Parathyroid adenoma (tissue), 2 donors: ENCODE measurements around the gene RIC3.

Experiments
- H2AFZ ChIP-seq: fragments of 300-600 bp; sonication (generic); one replicate; pipeline ENCODE4 v1.7.0; 2017; ENCODE audit warnings: antibody characterized with exemption, mild to moderate bottlenecking
- H3K27ac ChIP-seq: fragments of 300-600 bp; sonication (generic); one replicate; pipeline ENCODE4 v1.7.0; 2017
- H3K27me3 ChIP-seq: fragments of 300-600 bp; sonication (generic); one replicate; pipeline ENCODE4 v1.7.0; 2017; ENCODE audit warnings: low read length; ENCODE audit not compliant: control insufficient read depth, insufficient read depth
- H3K36me3 ChIP-seq: fragments of 300-600 bp; sonication (generic); one replicate; pipeline ENCODE4 v1.7.0; 2017; ENCODE audit warnings: low read length; ENCODE audit not compliant: control insufficient read depth, insufficient read depth
- H3K4me1 ChIP-seq: fragments of 300-600 bp; sonication (generic); one replicate; pipeline ENCODE4 v1.7.0; 2017; ENCODE audit warnings: control low read depth
- H3K4me2 ChIP-seq: fragments of 300-600 bp; sonication (generic); one replicate; pipeline ENCODE4 v1.7.0; 2017; ENCODE audit warnings: low read length
- H3K4me3 ChIP-seq: fragments of 300-600 bp; sonication (generic); one replicate; pipeline ENCODE4 v1.7.0; 2017; ENCODE audit warnings: low read depth, low read length
- H3K79me2 ChIP-seq: fragments of 300-600 bp; sonication (generic); one replicate; pipeline ENCODE4 v1.7.0; 2017; ENCODE audit warnings: control low read depth
- H3K9ac ChIP-seq: fragments of 300-600 bp; sonication (generic); one replicate; pipeline ENCODE4 v1.7.0; 2017; ENCODE audit warnings: mild to moderate bottlenecking
- H3K9me3 ChIP-seq: fragments of 300-600 bp; sonication (generic); one replicate; pipeline ENCODE4 v1.7.0; 2017; ENCODE audit warnings: low read length; ENCODE audit not compliant: control insufficient read depth
- TF ChIP-seq, protein P1 (sequence below): fragments of 300-600 bp; sonication (generic); IDR thresholded peaks from one replicate; pipeline ENCODE4 v1.7.0; 2017; ENCODE audit warnings: antibody characterized with exemption, mild to moderate bottlenecking
- donor health status: primary hyperparathyroidism.

RIC3 gene

DNA sequence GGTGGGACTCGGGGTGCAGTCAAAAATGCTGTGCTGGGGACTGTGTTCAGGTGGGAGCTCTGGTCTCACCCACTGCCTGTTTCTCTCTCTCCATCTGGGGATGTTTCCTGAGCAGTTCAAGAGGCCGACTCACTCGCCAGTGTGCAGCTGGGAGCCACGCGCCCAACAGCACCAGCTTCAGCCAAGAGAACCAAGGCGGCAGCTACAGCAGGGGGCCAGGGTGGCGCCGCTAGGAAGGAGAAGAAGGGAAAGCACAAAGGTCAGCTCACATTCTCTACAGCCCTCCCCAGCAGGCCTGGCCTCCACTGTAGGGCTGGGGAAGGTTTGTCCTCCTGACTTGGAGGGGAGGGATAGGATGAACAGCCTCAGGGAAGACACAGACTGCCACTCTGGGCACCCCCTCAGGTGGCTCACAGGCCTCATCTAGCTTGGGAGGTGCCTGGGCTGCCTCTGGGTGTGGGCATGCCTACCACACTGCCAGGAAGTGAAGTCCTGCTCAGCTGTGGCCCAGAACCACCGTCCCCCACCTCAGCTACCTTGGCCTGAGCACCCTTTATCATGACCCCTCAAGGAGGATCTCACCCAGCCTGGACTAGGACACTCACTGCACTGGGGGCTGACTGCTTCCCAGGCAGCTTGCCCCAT is 74.8 kb downstream of the RIC3 start:
- H2AFZ ChIP-seq, result no peak overlapping the region
- no peak overlapping the region for H3K27ac ChIP-seq
- H3K9ac ChIP-seq, result no peak overlapping the region
- no peaks in the 10 kb centered on the region for H3K79me2 ChIP-seq
- TF ChIP-seq, protein P1, sequence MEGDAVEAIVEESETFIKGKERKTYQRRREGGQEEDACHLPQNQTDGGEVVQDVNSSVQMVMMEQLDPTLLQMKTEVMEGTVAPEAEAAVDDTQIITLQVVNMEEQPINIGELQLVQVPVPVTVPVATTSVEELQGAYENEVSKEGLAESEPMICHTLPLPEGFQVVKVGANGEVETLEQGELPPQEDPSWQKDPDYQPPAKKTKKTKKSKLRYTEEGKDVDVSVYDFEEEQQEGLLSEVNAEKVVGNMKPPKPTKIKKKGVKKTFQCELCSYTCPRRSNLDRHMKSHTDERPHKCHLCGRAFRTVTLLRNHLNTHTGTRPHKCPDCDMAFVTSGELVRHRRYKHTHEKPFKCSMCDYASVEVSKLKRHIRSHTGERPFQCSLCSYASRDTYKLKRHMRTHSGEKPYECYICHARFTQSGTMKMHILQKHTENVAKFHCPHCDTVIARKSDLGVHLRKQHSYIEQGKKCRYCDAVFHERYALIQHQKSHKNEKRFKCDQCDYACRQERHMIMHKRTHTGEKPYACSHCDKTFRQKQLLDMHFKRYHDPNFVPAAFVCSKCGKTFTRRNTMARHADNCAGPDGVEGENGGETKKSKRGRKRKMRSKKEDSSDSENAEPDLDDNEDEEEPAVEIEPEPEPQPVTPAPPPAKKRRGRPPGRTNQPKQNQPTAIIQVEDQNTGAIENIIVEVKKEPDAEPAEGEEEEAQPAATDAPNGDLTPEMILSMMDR, result no peak
- no peaks in the 10 kb centered on the region for H3K36me3 ChIP-seq
- peaks cover 21% of the 10 kb centered on the region for H3K4me1 ChIP-seq
- no peak overlapping the region for H3K4me3 ChIP-seq
- H3K9me3 ChIP-seq, result no peaks in the 10 kb centered on the region
- H3K27me3 ChIP-seq, result no peaks in the 10 kb centered on the region
- no peak overlapping the region for H3K4me2 ChIP-seq

DNA sequence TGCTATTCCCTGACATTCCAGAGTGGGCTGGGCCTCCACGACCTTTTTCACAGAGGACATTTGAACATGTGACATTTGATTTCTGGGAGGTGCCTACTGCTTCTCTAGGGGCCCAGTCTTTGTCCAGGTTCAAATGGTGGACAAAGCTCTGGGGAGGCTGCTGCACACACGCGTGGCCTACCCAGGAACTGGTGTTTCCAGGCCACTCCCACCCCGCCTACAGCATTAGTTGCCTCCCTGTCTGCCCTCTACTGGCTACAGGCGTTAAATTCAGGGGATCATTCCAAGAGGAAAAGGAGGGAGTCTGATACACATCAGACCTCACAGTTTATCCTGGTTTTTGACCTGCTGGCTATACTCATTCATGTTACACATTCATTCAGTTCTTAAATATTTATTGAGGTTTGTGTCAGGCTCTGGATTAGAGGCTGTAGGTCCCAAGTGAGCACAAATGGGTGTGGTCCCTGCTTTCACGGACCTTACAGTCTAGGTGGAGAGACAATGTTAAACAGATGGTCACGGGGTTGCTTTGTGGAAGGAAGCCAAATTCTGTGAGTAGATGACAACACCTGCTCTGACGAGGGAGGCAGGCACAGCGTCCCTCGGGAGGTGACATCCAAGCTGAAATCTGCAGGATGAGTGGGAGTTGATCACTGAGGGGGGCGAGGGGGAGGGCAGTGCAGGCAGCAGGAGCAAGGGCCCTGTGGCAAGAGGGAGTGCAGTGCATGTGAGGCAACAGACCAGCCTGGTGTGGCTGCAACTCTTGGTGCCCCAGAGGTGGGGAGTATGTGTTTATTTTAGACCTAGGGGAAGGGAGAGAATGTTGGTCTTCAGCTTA is 76.0 kb downstream of the RIC3 start:
- Histone ChIP-seq H2AFZ (no peak overlapping the region), H3K9ac (no peak overlapping the region)

DNA sequence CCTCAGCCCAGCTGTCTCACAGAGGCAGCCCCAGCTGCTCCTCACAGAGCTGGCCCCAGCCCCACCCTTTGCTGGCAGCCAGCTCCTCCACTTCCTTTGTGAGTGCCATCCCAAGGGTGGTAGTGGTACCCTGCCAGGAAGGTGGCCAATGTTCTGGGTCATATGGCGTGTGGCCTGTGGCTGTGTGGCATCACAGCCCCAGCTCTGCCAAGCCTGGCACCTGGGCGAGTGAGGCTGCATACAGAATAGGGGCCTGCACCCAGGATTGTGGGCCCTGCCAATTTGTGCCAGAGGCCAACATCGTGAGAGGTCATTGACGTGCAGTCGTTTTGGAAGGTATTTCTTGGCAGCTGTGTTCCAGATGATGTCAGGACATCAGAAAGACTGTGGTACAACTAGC is 77.1 kb downstream of the RIC3 start:
- TF ChIP-seq, protein P1, result no peak
- H3K9ac ChIP-seq, result no peak overlapping the region
- no peak overlapping the region for H2AFZ ChIP-seq
- H3K4me3 ChIP-seq, result no peak overlapping the region
- no peaks in the 10 kb centered on the region for H3K79me2 ChIP-seq
- H3K4me1 ChIP-seq, result peaks cover 21% of the 10 kb centered on the region
- H3K27me3 ChIP-seq, result no peaks in the 10 kb centered on the region
- no peaks in the 10 kb centered on the region for H3K36me3 ChIP-seq
- no peaks in the 10 kb centered on the region for H3K9me3 ChIP-seq
- H3K4me2 ChIP-seq, result no peak overlapping the region
- no peak overlapping the region for H3K27ac ChIP-seq

More for the DNA sequence above, 76.0 kb downstream of the RIC3 start:
- H3K4me1 ChIP-seq, result peaks cover 21% of the 10 kb centered on the region
- no peak overlapping the region for H3K4me3 ChIP-seq
- no peak overlapping the region for H3K4me2 ChIP-seq
- no peaks in the 10 kb centered on the region for H3K27me3 ChIP-seq
- no peaks in the 10 kb centered on the region for H3K36me3 ChIP-seq
- TF ChIP-seq, protein P1, result peak; percentile 58
- no peaks in the 10 kb centered on the region for H3K9me3 ChIP-seq
- no peak overlapping the region for H3K27ac ChIP-seq
- no peaks in the 10 kb centered on the region for H3K79me2 ChIP-seq

DNA sequence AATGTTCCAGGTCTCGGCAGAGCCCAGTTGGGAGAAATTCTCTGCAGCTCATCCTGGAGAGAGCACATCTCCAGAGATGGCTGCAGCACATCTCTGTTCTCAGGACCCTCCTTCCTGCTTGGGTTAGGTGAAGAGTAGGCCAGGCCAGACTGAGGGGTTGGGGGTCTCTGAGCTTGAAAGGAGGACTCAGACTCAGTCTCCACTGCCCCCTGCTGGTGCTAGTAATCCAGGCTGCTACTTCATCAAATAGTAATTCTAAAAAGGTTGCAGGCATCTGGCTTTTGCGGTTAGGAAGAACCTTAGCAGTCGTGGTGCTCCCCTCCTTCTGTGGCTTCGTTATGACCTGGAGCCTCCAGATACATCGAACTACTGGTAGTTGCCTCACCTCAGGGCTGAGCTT is 78.1 kb downstream of the RIC3 start:
- Histone ChIP-seq H3K36me3 (no peaks in the 10 kb centered on the region), H2AFZ (no peak overlapping the region), H3K79me2 (peaks cover 2% of the 10 kb centered on the region), H3K9me3 (no peaks in the 10 kb centered on the region), H3K4me1 (peaks cover 21% of the 10 kb centered on the region), H3K27me3 (no peaks in the 10 kb centered on the region), H3K27ac (no peak overlapping the region), H3K9ac (no peak overlapping the region), H3K4me2 (no peak overlapping the region), H3K4me3 (no peak overlapping the region)
- TF ChIP-seq, protein P1, result peak; percentile 41
